ENCODE results near the gene CA12.
"Not testable (repeated sequence)": the region's sequence is repeated elsewhere in the genome, so short reads cannot be mapped to it uniquely, and the experiment has no call there.

The CA12 gene

DNA sequence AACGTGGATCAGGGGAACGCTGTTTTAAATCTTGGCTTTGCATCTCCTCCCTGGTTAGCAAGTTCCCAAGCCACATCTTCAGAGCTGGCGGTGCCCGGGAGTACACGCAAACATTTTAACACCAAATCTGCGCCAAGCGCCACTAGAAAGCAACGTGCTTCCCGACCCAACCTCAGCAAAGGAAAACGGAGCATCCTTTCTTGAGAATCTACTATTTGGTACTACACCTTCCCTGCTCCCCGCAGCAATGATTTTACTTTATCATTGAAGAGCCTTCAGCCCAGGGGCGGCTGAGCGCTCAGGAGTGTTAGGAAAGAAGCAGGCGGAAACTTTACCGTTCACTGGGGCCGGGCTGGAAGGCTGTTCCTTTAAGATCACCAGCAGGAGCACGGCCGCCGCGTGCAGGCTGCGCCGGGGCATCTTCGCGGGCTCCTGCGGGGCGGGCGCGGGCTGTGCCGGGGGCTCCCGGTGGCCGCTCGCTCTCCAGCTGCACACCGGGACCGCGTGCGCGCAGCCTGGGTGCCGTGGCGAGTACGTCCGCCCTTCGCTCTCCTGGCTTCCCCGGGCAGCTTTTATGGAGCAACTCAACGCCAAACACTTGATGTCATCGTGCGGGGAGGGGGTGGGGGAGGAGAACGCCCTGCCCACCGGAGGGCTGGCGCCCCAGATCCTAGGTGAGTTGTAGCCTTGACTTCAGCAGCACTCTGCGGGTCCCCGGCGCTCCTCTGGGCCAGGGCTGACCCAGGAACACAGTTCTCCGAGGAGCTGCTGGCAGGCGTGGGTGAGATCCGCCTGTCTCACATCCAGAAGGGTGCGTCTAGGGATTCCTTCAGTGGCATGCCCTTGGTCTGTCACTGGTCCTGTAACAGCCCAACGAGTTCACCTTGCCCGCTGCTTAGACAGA, at the start of gene CA12:
CA12 (minus strand) TSS at position 546 of the 904 bp plus-strand sequence; CDS start at position 420, 126 bp downstream.
- DNase-seq (ENCODE audit: low read depth) = peak; percentile 46

- DNase-seq (ENCODE audit: low read depth) = no peak
Observed at GRCh38 chr15:63430766-63431451, 49.3 kb upstream of the CA12 start.

DNA sequence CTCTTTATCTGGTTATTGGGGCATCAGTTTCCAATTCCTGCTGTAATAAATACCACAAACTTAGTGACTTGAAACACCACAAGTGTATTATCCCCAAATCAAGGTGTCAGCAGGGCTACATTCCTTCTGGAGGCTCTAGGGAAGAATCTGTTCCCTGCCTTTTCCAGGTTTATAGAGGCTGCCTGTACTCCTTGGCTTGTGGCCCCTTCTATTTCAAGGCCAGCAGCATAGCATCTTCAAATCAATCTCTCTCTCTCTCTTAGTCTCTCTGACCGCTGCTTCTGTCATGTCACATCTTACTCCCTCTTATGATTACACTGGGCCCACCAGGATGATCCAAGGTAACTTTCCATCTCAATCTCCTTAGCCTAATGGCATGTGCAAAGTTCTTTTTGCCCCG, 44.9 kb upstream of the CA12 start:
- no peak for DNase-seq (ENCODE audit: low read depth)

DNA sequence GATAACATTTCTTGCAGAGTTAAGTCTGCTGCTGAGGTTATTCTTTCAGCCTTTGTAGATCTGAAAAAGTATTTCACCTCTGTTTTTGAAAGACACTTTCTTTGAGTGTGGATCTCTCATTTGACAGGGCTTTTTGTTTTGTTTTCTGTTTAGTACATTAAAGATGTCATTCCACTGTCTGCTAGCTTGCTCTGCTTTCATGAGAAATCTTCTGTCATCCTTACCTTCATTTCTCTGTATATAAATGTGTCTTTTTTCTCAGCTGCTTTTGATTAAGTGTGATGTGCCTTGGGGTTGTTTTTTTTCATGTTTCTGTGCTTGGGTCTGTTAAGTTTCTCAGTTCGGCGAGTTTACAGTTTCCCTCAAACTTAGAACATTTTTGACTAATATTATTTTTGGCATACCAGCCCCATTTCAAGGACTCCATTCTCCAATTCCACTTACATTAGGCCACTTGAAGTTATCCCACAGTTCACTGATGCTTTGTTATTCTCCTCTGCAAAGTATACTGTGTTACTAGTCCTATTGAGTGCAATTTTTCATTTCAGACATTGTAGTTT, 43.9 kb upstream of the CA12 start:
- DNase-seq (ENCODE audit: low read depth) = peak; percentile 23

GRCh38 chr15:63422891-63423590, 41.4 kb upstream of the CA12 start:
- no peak for DNase-seq (ENCODE audit: low read depth)

- DNase-seq (ENCODE audit: low read depth) = no peak
Observed at GRCh38 chr15:63421433-63421832, 39.8 kb upstream of the CA12 start.

GRCh38 chr15:63420333-63420747, 38.7 kb upstream of the CA12 start:
- DNase-seq (ENCODE audit: low read depth) = peak; percentile 45

GRCh38 chr15:63418811-63419210, 37.2 kb upstream of the CA12 start:
- DNase-seq (ENCODE audit: low read depth) = no peak

DNA sequence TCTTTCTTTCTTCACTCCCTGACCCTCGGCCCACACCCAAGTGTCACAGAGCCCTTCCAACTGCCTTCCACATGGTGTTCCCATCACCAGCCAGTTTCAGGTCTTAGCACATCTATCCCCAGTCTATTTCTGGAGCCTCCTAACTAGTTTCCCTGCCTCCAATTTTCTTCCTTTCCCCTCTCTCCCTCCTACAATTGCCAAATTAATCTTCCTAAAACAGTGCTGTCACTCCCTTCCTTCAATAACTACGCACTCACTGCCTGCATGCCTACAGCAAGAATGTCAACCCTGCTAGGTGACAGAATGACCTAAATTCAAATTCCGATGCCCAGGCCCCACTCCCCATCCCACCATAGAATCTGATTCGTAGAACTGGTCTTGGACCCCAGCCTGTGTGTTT, 36.1 kb upstream of the CA12 start:
- DNase-seq (ENCODE audit: low read depth) = no peak

DNA sequence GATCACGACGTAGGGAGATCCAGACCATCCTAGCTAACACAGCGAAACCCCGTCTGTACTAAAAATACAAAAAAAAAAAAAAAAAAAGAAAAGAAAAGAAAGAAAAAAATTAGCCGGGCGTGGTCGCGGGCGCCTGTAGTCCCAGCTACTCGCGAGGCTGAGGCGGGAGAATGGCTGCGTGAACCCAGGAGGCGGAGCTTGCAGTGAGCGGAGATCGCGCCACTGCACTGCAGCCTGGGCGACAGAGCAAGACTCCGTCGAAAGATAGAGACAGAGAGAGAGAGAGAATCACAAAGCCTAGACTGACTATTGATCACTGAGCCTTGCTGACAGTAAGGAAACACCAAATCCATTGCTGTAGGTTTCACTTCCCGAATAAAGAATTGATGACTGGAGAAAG, 35.6 kb upstream of the CA12 start:
- DNase-seq (ENCODE audit: low read depth) = not testable (repeated sequence)

GRCh38 chr15:63414474-63415120, 33.0 kb upstream of the CA12 start:
- DNase-seq (ENCODE audit: low read depth) = no peak

DNA sequence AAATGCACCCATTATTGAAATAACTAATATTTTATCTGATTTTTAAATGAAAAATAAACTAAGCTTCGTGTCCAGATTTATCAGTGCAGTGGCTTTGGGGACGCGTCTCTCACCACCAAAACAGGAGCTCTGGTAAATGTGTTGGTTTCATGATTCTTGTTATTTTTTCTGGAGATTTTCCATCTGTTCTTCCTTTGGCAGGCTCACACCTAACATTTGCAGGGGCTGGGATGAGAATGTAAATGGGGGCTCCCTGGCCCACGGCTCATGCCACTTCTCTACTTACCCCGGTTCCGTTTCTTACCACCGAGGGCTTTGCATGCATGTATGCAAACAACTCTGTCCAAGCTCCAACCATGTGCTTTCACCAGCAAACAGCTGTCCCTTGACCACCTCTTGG, 30.9 kb upstream of the CA12 start:
- no peak for DNase-seq (ENCODE audit: low read depth)

DNA sequence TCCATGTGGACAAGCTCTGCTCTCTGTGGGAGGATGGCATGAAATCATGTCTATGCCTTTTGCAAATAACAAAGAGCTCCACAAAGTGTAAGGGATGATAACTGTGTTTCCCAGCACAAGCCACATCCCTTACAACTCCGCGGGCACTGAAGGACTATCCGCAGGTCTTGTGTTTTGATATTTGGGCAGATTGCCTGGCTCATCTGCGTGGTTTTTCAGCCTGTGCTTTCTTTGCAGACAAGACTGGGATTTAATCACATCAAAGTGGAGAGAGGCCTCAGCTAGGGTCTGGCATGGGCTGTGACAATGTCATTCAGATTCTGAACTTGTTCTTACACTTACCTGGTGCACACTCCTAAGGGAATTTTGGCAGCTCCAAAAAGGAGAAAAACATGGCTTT, 30.2 kb upstream of the CA12 start:
- no peak for DNase-seq (ENCODE audit: low read depth)

DNA sequence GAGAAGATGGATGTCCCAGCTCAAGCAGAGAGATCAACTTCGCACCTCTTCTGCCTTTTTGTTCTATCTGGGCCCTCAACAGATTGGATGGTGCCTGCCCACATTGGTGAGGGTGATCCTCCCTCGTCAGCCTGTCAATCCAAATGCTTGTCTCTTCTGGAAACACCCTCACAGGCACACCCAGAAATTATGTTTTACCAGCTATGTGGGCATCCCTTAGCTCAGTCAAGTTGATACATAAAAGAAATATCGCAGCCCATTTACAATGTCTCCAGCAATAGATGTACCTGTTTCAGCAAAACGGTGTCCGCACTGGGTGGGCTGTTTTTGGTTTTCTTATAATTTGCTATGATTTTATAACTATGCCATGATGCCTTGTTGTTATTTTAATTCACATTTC, 27.5 kb upstream of the CA12 start:
- DNase-seq (ENCODE audit: low read depth) = no peak

GRCh38 chr15:63408524-63408923, 26.9 kb upstream of the CA12 start:
- DNase-seq (ENCODE audit: low read depth) = peak; percentile 30

DNA sequence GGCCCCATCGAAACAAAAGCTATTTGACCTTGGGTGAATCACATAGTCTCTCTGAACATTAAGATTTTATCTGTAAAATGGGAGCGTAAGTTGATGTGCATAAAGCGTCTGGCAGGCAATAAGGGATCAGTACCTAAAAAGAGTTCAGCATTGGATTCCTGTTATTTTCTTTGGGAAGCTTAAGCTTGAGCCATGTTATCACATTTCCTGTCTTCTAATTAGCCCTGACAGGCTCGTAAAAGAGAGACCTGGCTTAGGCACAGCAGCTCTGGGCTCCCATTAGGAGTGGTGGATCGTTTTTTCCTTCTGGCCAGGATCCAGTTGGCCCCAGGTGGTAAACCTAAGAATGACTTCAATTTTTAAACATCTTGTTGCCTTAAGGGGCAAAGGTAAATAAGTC, 26.0 kb upstream of the CA12 start:
- DNase-seq (ENCODE audit: low read depth) = no peak

- no peak for DNase-seq (ENCODE audit: low read depth)
Observed at GRCh38 chr15:63405683-63406390, 24.2 kb upstream of the CA12 start.

DNA sequence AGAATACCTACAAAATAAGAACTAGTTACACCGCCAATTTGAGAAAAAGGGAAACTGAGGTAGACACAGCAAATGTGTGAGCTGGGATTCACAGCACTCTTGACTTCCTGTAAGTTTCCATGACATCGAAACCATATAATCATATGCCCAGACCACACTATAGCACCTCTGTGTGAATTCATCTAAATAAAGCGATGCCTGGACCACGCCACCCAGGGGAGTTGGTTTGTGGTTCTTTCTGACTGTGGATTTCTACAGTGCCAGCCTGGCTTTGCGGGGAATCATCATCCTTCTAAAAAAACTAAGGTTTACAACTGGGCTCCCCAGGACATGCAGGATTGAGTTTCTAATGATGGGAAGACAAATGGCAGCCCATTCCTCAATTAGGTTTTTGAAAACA, 23.5 kb upstream of the CA12 start:
- DNase-seq (ENCODE audit: low read depth) = no peak

DNA sequence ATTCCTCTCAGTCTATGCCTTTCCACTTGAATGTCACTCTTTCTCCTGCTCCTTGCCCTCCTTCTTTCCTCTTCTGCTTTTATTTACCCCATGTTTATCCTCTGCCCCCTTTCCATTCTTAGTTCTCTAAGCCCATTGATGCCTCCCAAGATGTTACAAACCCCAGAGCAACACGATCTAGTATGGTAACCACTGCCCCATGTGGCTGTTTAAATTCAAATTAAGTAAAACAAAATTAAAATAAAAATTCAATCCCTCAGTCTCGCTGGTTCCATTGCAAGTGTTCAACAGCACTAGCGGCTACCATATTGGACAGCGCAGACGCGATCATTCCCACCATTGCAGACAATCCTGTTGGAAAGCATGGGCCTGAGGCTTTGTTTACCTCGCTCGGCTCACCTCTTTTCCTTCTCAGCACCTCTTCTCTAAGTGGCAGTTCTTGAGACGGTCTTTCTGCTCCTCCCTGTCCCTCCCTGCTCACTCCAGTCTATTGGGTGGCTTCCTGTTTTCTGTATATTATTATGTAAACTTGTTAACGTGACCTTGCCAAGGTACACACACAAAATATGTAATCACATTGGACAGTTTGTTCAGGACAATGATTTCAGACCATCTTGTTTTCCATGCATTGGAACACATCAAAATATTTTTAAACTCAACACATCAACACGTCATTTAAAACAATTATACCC, 21.8 kb upstream of the CA12 start:
- no peak for DNase-seq (ENCODE audit: low read depth)

GRCh38 chr15:63402498-63403253, 21.0 kb upstream of the CA12 start:
- no peak for DNase-seq (ENCODE audit: low read depth)

Measured in fibroblast of gingiva (primary cell).